NB4 (cell line): ENCODE measurements around the gene KIF23.
A peak's percentile ranks its signal among the peaks of the same experiment; 100 is the strongest.
"Not testable (repeated sequence)": the region's sequence is repeated elsewhere in the genome, so short reads cannot be mapped to it uniquely, and the experiment has no call there.

ENCODE experiments used
- DNase-seq: peaks from one replicate; pipeline ENCODE4 v3.0.0; 2010; ENCODE audit warnings: low read depth
- H3K4me3 ChIP-seq: one replicate; pipeline ENCODE4 v1.5.1; 2011; ENCODE audit warnings: mild to moderate bottlenecking, low read depth, low read length, moderate library complexity
- CTCF ChIP-seq: IDR thresholded peaks from one replicate; pipeline ENCODE4 v1.5.1; 2012; ENCODE audit warnings: low read depth, low read length
- MAX ChIP-seq: IDR thresholded peaks from 2 replicates; pipeline ENCODE4 v1.6.1; 2011; ENCODE audit warnings: low read depth, low read length
- MYC ChIP-seq: IDR thresholded peaks from 2 replicates; pipeline ENCODE4 v1.6.1; 2011; ENCODE audit warnings: low read depth, low read length
- POLR2A ChIP-seq: IDR thresholded peaks from 2 replicates; pipeline ENCODE4 v1.6.1; 2011; ENCODE audit warnings: mild to moderate bottlenecking; ENCODE audit not compliant: insufficient read length; ENCODE audit errors: extremely low read depth

The KIF23 gene

GRCh38 chr15:69444686-69445085 is 30.5 kb downstream of the KIF23 start:
- no peak overlapping the region for H3K4me3 ChIP-seq
- no peak for DNase-seq
- TF ChIP-seq CTCF = no peak
- no peak for TF ChIP-seq MYC
- no peak for TF ChIP-seq MAX
- no peak for TF ChIP-seq POLR2A

- DNase-seq = no peak
- no peak for TF ChIP-seq MAX
- TF ChIP-seq MYC = no peak
- no peak for TF ChIP-seq CTCF
- no peak for TF ChIP-seq POLR2A
- no peak overlapping the region for H3K4me3 ChIP-seq
Observed at GRCh38 chr15:69446953-69447352, 32.8 kb downstream of the KIF23 start.

- DNase-seq = not testable (repeated sequence)
Observed at GRCh38 chr15:69450221-69450620, 36.1 kb downstream of the KIF23 start.

GRCh38 chr15:69450968-69451695 is 37.0 kb downstream of the KIF23 start:
- TF ChIP-seq POLR2A (no peak), MAX (no peak), MYC (no peak), CTCF (no peak)
- H3K4me3 ChIP-seq = peak overlapping the region; percentile 90
- DNase-seq = peak; percentile 18

More at GRCh38 chr15:69450221-69450620, 36.1 kb downstream of the KIF23 start:
- H3K4me3 ChIP-seq = not testable (repeated sequence)

GRCh38 chr15:69451951-69452691 is 38.0 kb downstream of the KIF23 start:
- TF ChIP-seq CTCF (no peak), MYC (peak; percentile 47), MAX (peak; percentile 44), POLR2A (no peak)
- DNase-seq = peak; percentile 74
- peak overlapping the region; percentile 90 for H3K4me3 ChIP-seq
